Measurements from ENCODE around the gene SYCP1. TPM values are rescaled to one million over a fixed set of nuclear protein-coding genes. Genes with fewer than 3 reads are reported as not detected.

Gene SYCP1
- polyA plus RNA-seq, 1 experiment, result not detected

GRCh38 chr1:114831276-114831994 lies 23.2 kb upstream of the SYCP1 start:
- Histone ChIP-seq H3K27ac (ENCODE audit: low read depth, low read length) (no peak overlapping the region), H3K27me3 (ENCODE audit: control insufficient read depth, insufficient read depth, low read length) (no peaks in the 10 kb centered on the region), H3K4me3 (ENCODE audit: low read depth, low read length) (no peak overlapping the region), H3K9me3 (ENCODE audit: control insufficient read depth, insufficient read depth, low read length) (no peaks in the 10 kb centered on the region)
- CTCF ChIA-PET, result no interaction called here
- TF ChIP-seq, protein P1, sequence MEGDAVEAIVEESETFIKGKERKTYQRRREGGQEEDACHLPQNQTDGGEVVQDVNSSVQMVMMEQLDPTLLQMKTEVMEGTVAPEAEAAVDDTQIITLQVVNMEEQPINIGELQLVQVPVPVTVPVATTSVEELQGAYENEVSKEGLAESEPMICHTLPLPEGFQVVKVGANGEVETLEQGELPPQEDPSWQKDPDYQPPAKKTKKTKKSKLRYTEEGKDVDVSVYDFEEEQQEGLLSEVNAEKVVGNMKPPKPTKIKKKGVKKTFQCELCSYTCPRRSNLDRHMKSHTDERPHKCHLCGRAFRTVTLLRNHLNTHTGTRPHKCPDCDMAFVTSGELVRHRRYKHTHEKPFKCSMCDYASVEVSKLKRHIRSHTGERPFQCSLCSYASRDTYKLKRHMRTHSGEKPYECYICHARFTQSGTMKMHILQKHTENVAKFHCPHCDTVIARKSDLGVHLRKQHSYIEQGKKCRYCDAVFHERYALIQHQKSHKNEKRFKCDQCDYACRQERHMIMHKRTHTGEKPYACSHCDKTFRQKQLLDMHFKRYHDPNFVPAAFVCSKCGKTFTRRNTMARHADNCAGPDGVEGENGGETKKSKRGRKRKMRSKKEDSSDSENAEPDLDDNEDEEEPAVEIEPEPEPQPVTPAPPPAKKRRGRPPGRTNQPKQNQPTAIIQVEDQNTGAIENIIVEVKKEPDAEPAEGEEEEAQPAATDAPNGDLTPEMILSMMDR (IDR thresholded peaks at IDR 0.05; ENCODE audit: low read depth, low read length), result no peak
- POLR2A ChIA-PET, result no interaction called here
- no peak for DNase-seq (ENCODE audit: low read depth, low spot score)

DNA sequence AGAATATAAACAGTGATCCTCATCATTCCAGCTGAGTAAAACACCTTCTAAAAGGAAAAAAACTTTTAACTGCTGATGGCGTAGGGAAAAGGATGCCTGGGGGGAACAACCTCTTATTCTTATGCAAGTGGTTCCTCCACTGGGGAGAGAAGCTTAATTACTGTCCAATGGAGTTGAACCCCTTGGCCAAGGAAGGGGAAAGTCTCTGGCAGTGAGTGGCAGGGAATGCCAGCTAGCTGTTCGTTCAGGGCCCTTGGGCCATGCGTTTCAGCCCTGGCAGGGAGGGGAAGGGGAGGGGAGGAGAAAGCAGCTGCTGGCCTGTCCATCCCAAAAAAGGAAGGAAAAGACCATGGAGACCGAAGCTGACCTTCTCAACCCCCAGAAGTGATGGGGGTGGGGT lies 22.6 kb upstream of the SYCP1 start:
- Histone ChIP-seq H3K27me3 (ENCODE audit: control insufficient read depth, insufficient read depth, low read length) (no peaks in the 10 kb centered on the region), H3K4me3 (ENCODE audit: low read depth, low read length) (no peak overlapping the region), H3K27ac (ENCODE audit: low read depth, low read length) (no peak overlapping the region), H3K9me3 (ENCODE audit: control insufficient read depth, insufficient read depth, low read length) (no peaks in the 10 kb centered on the region)
- ChIA-PET POLR2A (no interaction called here), CTCF (no interaction called here)
- DNase-seq (ENCODE audit: low read depth, low spot score), result no peak
- TF ChIP-seq, protein P1 (IDR thresholded peaks at IDR 0.05; ENCODE audit: low read depth, low read length), result no peak

DNA sequence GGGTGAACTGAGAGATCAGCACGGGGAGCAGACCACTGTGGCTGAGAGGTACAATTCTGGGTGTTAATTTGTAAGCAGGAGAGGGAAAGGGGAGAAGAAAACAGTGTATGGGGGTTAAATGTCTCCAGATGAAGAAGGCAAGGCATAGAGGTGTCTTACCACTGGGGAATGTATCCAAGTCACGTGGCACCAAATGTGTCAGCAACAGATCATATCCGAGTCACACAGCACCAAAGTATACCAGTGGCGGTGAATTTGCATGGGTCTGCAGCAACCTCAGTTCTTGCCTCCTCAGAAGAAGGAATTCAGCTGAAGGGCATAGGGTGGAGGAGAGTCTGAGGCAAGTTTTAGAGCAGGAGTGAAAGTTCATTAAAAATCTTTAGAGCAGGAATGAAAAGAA lies 21.2 kb upstream of the SYCP1 start:
- Histone ChIP-seq H3K27ac (ENCODE audit: low read depth, low read length) (no peak overlapping the region), H3K27me3 (ENCODE audit: control insufficient read depth, insufficient read depth, low read length) (no peaks in the 10 kb centered on the region), H3K4me3 (ENCODE audit: low read depth, low read length) (no peak overlapping the region), H3K9me3 (ENCODE audit: control insufficient read depth, insufficient read depth, low read length) (no peaks in the 10 kb centered on the region)
- no peak for DNase-seq (ENCODE audit: low read depth, low spot score)
- CTCF ChIA-PET, result no interaction called here
- TF ChIP-seq, protein P1 (IDR thresholded peaks at IDR 0.05; ENCODE audit: low read depth, low read length), result no peak
- POLR2A ChIA-PET, result no interaction called here

DNA sequence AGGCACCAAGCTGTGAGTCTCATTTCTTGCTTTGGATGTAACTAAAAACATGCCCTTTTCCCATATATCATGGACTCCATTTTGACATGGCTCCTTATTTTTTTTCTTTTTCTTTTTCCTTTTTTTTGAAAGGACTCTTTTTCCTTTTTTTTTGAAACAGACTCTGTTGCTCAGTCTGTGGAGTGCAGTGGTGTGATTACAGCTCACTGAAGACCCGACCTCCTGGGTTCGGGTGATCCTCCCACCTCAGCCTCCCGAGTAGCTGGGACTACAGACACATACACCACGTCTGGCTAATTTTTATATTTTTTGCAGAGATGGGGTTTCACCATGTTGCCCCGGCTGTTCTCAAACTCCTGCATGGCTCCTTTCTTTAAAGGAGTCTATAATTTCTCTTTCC lies 10.4 kb upstream of the SYCP1 start:
- TF ChIP-seq, protein P1 (IDR thresholded peaks at IDR 0.05; ENCODE audit: low read depth, low read length), result no peak
- Histone ChIP-seq H3K27ac (ENCODE audit: low read depth, low read length) (no peak overlapping the region), H3K27me3 (ENCODE audit: control insufficient read depth, insufficient read depth, low read length) (no peaks in the 10 kb centered on the region), H3K4me3 (ENCODE audit: low read depth, low read length) (no peak overlapping the region), H3K9me3 (ENCODE audit: control insufficient read depth, insufficient read depth, low read length) (no peaks in the 10 kb centered on the region)
- CTCF ChIA-PET, result no interaction called here
- DNase-seq (ENCODE audit: low read depth, low spot score), result no peak
- POLR2A ChIA-PET, result no interaction called here

GRCh38 chr1:114853584-114853983 lies 1.1 kb upstream of the SYCP1 start:
- ChIA-PET CTCF (no interaction called here), POLR2A (no interaction called here)
- H3K9me3 ChIP-seq (ENCODE audit: control insufficient read depth, insufficient read depth, low read length), result peaks cover 3% of the 10 kb centered on the region; the same call in 1 of the 2 replicates
- no peak overlapping the region for H3K27ac ChIP-seq (ENCODE audit: low read depth, low read length)
- no peak overlapping the region for H3K4me3 ChIP-seq (ENCODE audit: low read depth, low read length)
- TF ChIP-seq, protein P1 (IDR thresholded peaks at IDR 0.05; ENCODE audit: low read depth, low read length), result no peak
- H3K27me3 ChIP-seq (ENCODE audit: control insufficient read depth, insufficient read depth, low read length), result peaks cover 6% of the 10 kb centered on the region
- no peak for DNase-seq (ENCODE audit: low read depth, low spot score)

All from AG04450 (cell line).